Transverse colon (tissue), 4 donors: ENCODE data around the gene JPH3. TPM values are rescaled to one million over a fixed set of nuclear protein-coding genes. Genes with fewer than 3 reads are reported as not detected.

Experiments
- DNase-seq: peaks from one replicate; pipeline ENCODE4 v3.0.0-alpha.2; 2019
- H3K27ac ChIP-seq, 4 donors: fragments of 200-600 bp; sonication (generic); 2 replicates each; pipeline ENCODE4 v1.5.1; 2016 to 2018; ENCODE audit warnings: inconsistent platforms in 4 of 4
- H3K27me3 ChIP-seq: fragments of 200-600 bp; sonication (generic); 2 replicates; pipeline ENCODE4 v1.5.1; 2017; ENCODE audit warnings: inconsistent platforms
- H3K36me3 ChIP-seq, 4 donors: fragments of 200-600 bp; sonication (generic); 2 replicates each; pipeline ENCODE4 v1.5.1; 2017 to 2019; ENCODE audit warnings: inconsistent platforms in 4 of 4
- H3K4me1 ChIP-seq, 4 donors: fragments of 200-600 bp; sonication (generic); 2 replicates each; pipeline ENCODE4 v1.5.1; 2017 to 2020; ENCODE audit warnings: inconsistent platforms in 4 of 4
- H3K4me3 ChIP-seq, 4 donors: fragments of 200-600 bp; sonication (generic); 1 replicate in 1 of 4; 2 replicates in 3 of 4; pipeline versions ENCODE4 v1.5.1 to v1.6.1; 2017 to 2019; ENCODE audit warnings: inconsistent platforms in 4 of 4
- H3K9me3 ChIP-seq, 2 donors: fragments of 200-600 bp; sonication (generic); 2 replicates each; pipeline ENCODE4 v1.5.1; 2017 to 2019; ENCODE audit warnings: inconsistent platforms in 2 of 2
- CTCF ChIP-seq, 5 experiments: fragments of 200-600 bp in 3 of 5; fragments of 450-650 bp in 2 of 5; sonication (generic) in 3 of 5; IDR thresholded peaks; 1 replicate in 2 of 5; 2 replicates in 3 of 5; pipeline ENCODE4 v1.5.1; 2016 to 2017; ENCODE audit warnings: antibody characterized with exemption in 5 of 5, inconsistent platforms in 3 of 5, mild to moderate bottlenecking in 2 of 5, moderate library complexity in 1 of 5
- EP300 ChIP-seq: sonication (generic); formaldehyde crosslinking; IDR thresholded peaks from one replicate; pipeline ENCODE4 v1.6.1; 2017; ENCODE audit warnings: antibody characterized with exemption, low read depth
- POLR2A ChIP-seq: fragments of 450-650 bp; IDR thresholded peaks from one replicate; pipeline ENCODE4 v1.6.1; 2016; ENCODE audit warnings: antibody characterized with exemption, mild to moderate bottlenecking, moderate library complexity
- POLR2AphosphoS5 ChIP-seq, 3 donors: sonication (generic); formaldehyde crosslinking; IDR thresholded peaks; one replicate each; pipeline ENCODE4 v1.6.1; 2016; ENCODE audit warnings: antibody characterized with exemption in 3 of 3
- WGBS, 2 donors: methylation state at CpG; one replicate each; pipeline ENCODE4 v1.1.5; 2018; ENCODE audit warnings: low coverage in 1 of 2; 5-methylcytosine and 5-hydroxymethylcytosine counted together
- in situ Hi-C, 4 donors: fragments of 200-750 bp; cut with MboI; loops; one replicate each; pipeline versions ENCODE4 v1.15.0 to v1.15.1; 2017; ENCODE audit warnings: low sequenced_read_pairs in 3 of 4, low pct_ligation_motif_present in 1 of 4, low pct_unique_long_range_greater_than_20kb in 1 of 4
- intact Hi-C: fragments of 100-400 bp; cut with DNase I; formaldehyde crosslinking; loops from one replicate; pipeline ENCODE4 v1.15.1; 2023; ENCODE audit warnings: low total_unique reads
- total RNA-seq, 4 donors: library from RNA; depleted of rRNA; stranded (reverse); fragments of >200 nt; gene quantifications; one replicate each; pipeline ENCODE4 v1.1.0, GENCODE V29; 2016

The JPH3 gene
- total RNA-seq, 4 donors from 2014 or later, result 0.32 to 5.2 (median 0.41) TPM; not detected in 1

- H3K4me1 ChIP-seq, result no peaks in the 10 kb centered on the region
- 75% methylated on average over 31 of the region's 31 CpGs; no CpG with 5 or more reads in 1 of the 2 donors for WGBS, 2 donors
- peaks cover 0 to 18% (median 4%) of the 10 kb centered on the region in 4 donors for H3K36me3 ChIP-seq
- H3K27me3 ChIP-seq, result no peaks in the 10 kb centered on the region
- no peak for DNase-seq
- H3K4me3 ChIP-seq, result no peak overlapping the region
- no peaks in the 10 kb centered on the region for H3K9me3 ChIP-seq
- in situ Hi-C loops (no loop called here), intact Hi-C loops (no loop called here)
- TF ChIP-seq POLR2A, result no peak
- no peak for TF ChIP-seq EP300
- TF ChIP-seq CTCF (IDR thresholded peaks at IDR 0.05), result no peak
- no peak for TF ChIP-seq POLR2AphosphoS5 (IDR thresholded peaks at IDR 0.05)
- no peak overlapping the region for H3K27ac ChIP-seq
Measured at GRCh38 chr16:87705771-87706277, 103.5 kb downstream of the JPH3 start.

- intact Hi-C loops, result no loop called here
- H3K27me3 ChIP-seq, result no peaks in the 10 kb centered on the region
- TF ChIP-seq CTCF (IDR thresholded peaks at IDR 0.05) (no peak), EP300 (no peak), POLR2A (no peak), POLR2AphosphoS5 (IDR thresholded peaks at IDR 0.05) (no peak)
- H3K9me3 ChIP-seq, result no peaks in the 10 kb centered on the region
- in situ Hi-C loops, result no loop called here
- no peak overlapping the region for H3K4me3 ChIP-seq
- peaks cover 0 to 18% (median 4%) of the 10 kb centered on the region in 4 donors for H3K36me3 ChIP-seq
- no peak for DNase-seq
- H3K4me1 ChIP-seq, result no peaks in the 10 kb centered on the region
- no peak overlapping the region for H3K27ac ChIP-seq
- WGBS, 2 donors, result 81% methylated on average over 23 of the region's 28 CpGs; no CpG with 5 or more reads in 1 of the 2 donors
Measured at GRCh38 chr16:87706278-87707000, 104.1 kb downstream of the JPH3 start.

- DNase-seq, result no peak
- WGBS, 2 donors, result 80 to 92% methylated on average over 3 to 16 of the region's 17 CpGs
- no peaks in the 10 kb centered on the region for H3K9me3 ChIP-seq
- no peaks in the 10 kb centered on the region for H3K27me3 ChIP-seq
- peaks cover 0 to 18% (median 4%) of the 10 kb centered on the region in 4 donors for H3K36me3 ChIP-seq
- H3K4me1 ChIP-seq, result no peaks in the 10 kb centered on the region
- H3K4me3 ChIP-seq, result no peak overlapping the region
- in situ Hi-C loops (no loop called here), intact Hi-C loops (no loop called here)
- no peak for TF ChIP-seq EP300
- no peak for TF ChIP-seq POLR2A
- TF ChIP-seq CTCF (IDR thresholded peaks at IDR 0.05), result no peak
- TF ChIP-seq POLR2AphosphoS5 (IDR thresholded peaks at IDR 0.05), result no peak
- H3K27ac ChIP-seq, result no peak overlapping the region
Measured at GRCh38 chr16:87707097-87707496, 104.8 kb downstream of the JPH3 start.

GRCh38 chr16:87707714-87708580 is 105.6 kb downstream of the JPH3 start:
- no peak for DNase-seq
- Histone ChIP-seq H3K4me3 (no peak overlapping the region), H3K4me1 (peaks cover 0 to 3% (median 0%) of the 10 kb centered on the region in 4 donors), H3K36me3 (peaks cover 0 to 18% (median 4%) of the 10 kb centered on the region in 4 donors), H3K27ac (no peak overlapping the region), H3K9me3 (no peaks in the 10 kb centered on the region), H3K27me3 (no peaks in the 10 kb centered on the region)
- in situ Hi-C loops, result no loop called here
- TF ChIP-seq POLR2A, result no peak
- no peak for TF ChIP-seq EP300
- no peak for TF ChIP-seq CTCF (IDR thresholded peaks at IDR 0.05)
- no peak for TF ChIP-seq POLR2AphosphoS5 (IDR thresholded peaks at IDR 0.05)
- WGBS, 2 donors, result 93 to 94% methylated on average over 16 to 45 of the region's 45 CpGs
- intact Hi-C loops, result no loop called here
